K562 treated with DMSO at 1 percent for 24 hours (cell line): Measurements from ENCODE around the gene ZMYM5. TPM values are rescaled to one million over a fixed set of nuclear protein-coding genes. Genes with fewer than 3 reads are reported as not detected.

Experiments used
- total RNA-seq: library from RNA; unstranded; fragments of 300-600 nt; gene quantifications from 2 replicates; pipeline ENCODE4 v1.2.3, GENCODE V29; 2022; ENCODE audit warnings: low read depth; ENCODE audit not compliant: insufficient read depth

The ZMYM5 gene
- total RNA-seq, result 3.4 and 6.0 TPM in 2 replicates

GRCh38 chr13:19863323-19864023 is at the start of gene ZMYM5:
Gene ZMYM5 (minus strand): TSS chr13:19863649. CDS start chr13:19852180, 11,469 bp downstream.

GRCh38 chr13:19782727-19783682 is 80.4 kb downstream of the ZMYM5 start, which contains the start of gene PSPC1:
Gene PSPC1 (minus strand): TSS chr13:19782945. CDS start chr13:19782757, 188 bp downstream.

Other genes with a start within 250 kb of the ZMYM5 start
- 11.3 and 17.5 TPM in 2 replicates for gene MPHOSPH8, start 230.0 kb downstream of the ZMYM5 start, total RNA-seq
- 37.1 and 43.0 TPM in 2 replicates for gene PSPC1, start 80.7 kb downstream of the ZMYM5 start, total RNA-seq
- 8.0 and 12.5 TPM in 2 replicates for gene ZMYM2, start 95.1 kb upstream of the ZMYM5 start, total RNA-seq